Measurements from ENCODE around the gene NAV2. TPM values are rescaled to one million over a fixed set of nuclear protein-coding genes. Genes with fewer than 3 reads are reported as not detected.

Gene NAV2
- total and polyA plus RNA-seq, 2 experiments from 2014 or later = 26.0 to 45.0 TPM

- TF ChIP-seq ZNF462 (CRISPR knock-in tag; IDR thresholded peaks at IDR 0.05) (no peak), ZNF331 (CRISPR knock-in tag; IDR thresholded peaks at IDR 0.05; ENCODE audit: low read depth) (no peak)
These were observed 31.0 kb downstream of the NAV2 start (continued) for GRCh38 chr11:19743622-19744021.

GRCh38 chr11:19744130-19744529 is 31.5 kb downstream of the NAV2 start:
- Histone ChIP-seq H3K4me1 (ENCODE audit: insufficient read depth) (peaks cover 29% of the 10 kb centered on the region), H3K36me3 (ENCODE audit: insufficient read depth) (no peaks in the 10 kb centered on the region), H3F3A (replicated peaks; ENCODE audit: low read depth) (no peaks in the 10 kb centered on the region), H2AFZ (no peak overlapping the region), H3K9me2 (ENCODE audit: insufficient read depth) (no peaks in the 10 kb centered on the region), H3K27me3 (ENCODE audit: insufficient read depth) (no peaks in the 10 kb centered on the region), H3K4me3 (no peak overlapping the region), H4K20me1 (replicated peaks; ENCODE audit: insufficient read depth) (no peaks in the 10 kb centered on the region; the same call in 1 of the 2 replicates), H3K4me2 (no peak overlapping the region), H3K79me2 (replicated peaks; ENCODE audit: insufficient read depth) (no peaks in the 10 kb centered on the region), H3K27ac (ENCODE audit: low read depth) (no peak overlapping the region)
- ATAC-seq (no peak), DNase-seq (ENCODE audit: low spot score) (no peak)
- no peaks in the 10 kb centered on the region for H3K27me3 Mint-ChIP-seq (ENCODE audit: insufficient read depth, low read depth, poor library complexity)
- H3K4me3 Mint-ChIP-seq = no peak overlapping the region
- H3K9me3 Mint-ChIP-seq = peaks cover 11% of the 10 kb centered on the region; the same call in 2 of the 3 replicates
- H3K4me1 Mint-ChIP-seq = peaks cover 19% of the 10 kb centered on the region
- H3K36me3 Mint-ChIP-seq (ENCODE audit: low read depth) = peaks cover 8% of the 10 kb centered on the region; the same call in 2 of the 3 replicates
- no peak overlapping the region for H3K27ac Mint-ChIP-seq
- TF ChIP-seq POLR2AphosphoS5 (IDR thresholded peaks at IDR 0.05; ENCODE audit: low read depth) (no peak), EZH2 (IDR thresholded peaks at IDR 0.05; ENCODE audit: low read depth, unreplicated experiment) (no peak), ZNF114 (CRISPR knock-in tag; IDR thresholded peaks at IDR 0.05) (no peak), CTCF (conservative IDR thresholded peaks at IDR 0.05; ENCODE audit: low read depth in 2 of 2) (no peak), STAT1 (IDR thresholded peaks at IDR 0.05; ENCODE audit: unreplicated experiment) (no peak), EZH2phosphoT487 (IDR thresholded peaks at IDR 0.05; ENCODE audit: unreplicated experiment) (no peak), ZNF331 (CRISPR knock-in tag; IDR thresholded peaks at IDR 0.05; ENCODE audit: low read depth) (no peak), NANOG (IDR thresholded peaks at IDR 0.05; ENCODE audit: borderline replicate concordance) (no peak), REST (IDR thresholded peaks at IDR 0.05; ENCODE audit: unreplicated experiment) (no peak), CREB1 (CRISPR knock-in tag; IDR thresholded peaks at IDR 0.05; ENCODE audit: low read depth) (no peak), JUNB (IDR thresholded peaks at IDR 0.05; ENCODE audit: unreplicated experiment) (no peak), ETS1 (IDR thresholded peaks at IDR 0.05) (no peak)

Data from GM23338 (cell line).